PC-9 (cell line): ENCODE results near the gene PUS10.

Source experiments
- CTCF ChIP-seq: fragments of 200-600 bp; sonication (generic); conservative IDR thresholded peaks from 2 replicates; pipeline ENCODE4 v1.6.1; 2017; ENCODE audit warnings: mixed run types, antibody characterized with exemption, mild to moderate bottlenecking, moderate library complexity
- EZH2 ChIP-seq: fragments of 200-600 bp; sonication (generic); IDR thresholded peaks from 2 replicates; pipeline ENCODE4 v1.8.0; 2017; ENCODE audit warnings: antibody characterized with exemption, low read depth

- TF ChIP-seq CTCF (no peak), EZH2 (no peak)
Measured at GRCh38 chr2:60973705-60974104, 44.4 kb downstream of the PUS10 start.
